NCI-H345 treated with DMSO at 0.1 percent for 48 hours (cell line): ENCODE measurements around the gene TTLL7.

Source experiments
- DNase-seq: peaks from one replicate; lab custom pipeline; 2025; ENCODE audit not compliant: unreplicated experiment; lab: John Stamatoyannopoulos, UW

The TTLL7 gene

GRCh38 chr1:83998498-83999315 is at the start of gene TTLL7:
TTLL7 (minus strand) TSS chr1:83999132; CDS start chr1:83952211, 46,921 bp downstream.
- DNase-seq: peak; percentile 75

- no peak for DNase-seq
Observed at GRCh38 chr1:84042461-84042860, 43.5 kb upstream of the TTLL7 start.

GRCh38 chr1:84037758-84038611 is 39.1 kb upstream of the TTLL7 start:
- DNase-seq: no peak

- no peak for DNase-seq
Observed at GRCh38 chr1:84031802-84032327, 32.9 kb upstream of the TTLL7 start.

- no peak for DNase-seq
Observed at GRCh38 chr1:84027368-84027767, 28.4 kb upstream of the TTLL7 start.

- DNase-seq: no peak
Observed at GRCh38 chr1:84025966-84026365, 27.0 kb upstream of the TTLL7 start.

- DNase-seq: no peak
Observed at GRCh38 chr1:84021822-84022221, 22.9 kb upstream of the TTLL7 start.

- DNase-seq: no peak
Observed at GRCh38 chr1:84020151-84020550, 21.2 kb upstream of the TTLL7 start.

GRCh38 chr1:84019217-84019616 is 20.3 kb upstream of the TTLL7 start:
- DNase-seq: no peak

GRCh38 chr1:84013708-84014107 is 14.8 kb upstream of the TTLL7 start:
- no peak for DNase-seq

GRCh38 chr1:84012018-84012417 is 13.1 kb upstream of the TTLL7 start:
- DNase-seq: no peak

- no peak for DNase-seq
Observed at GRCh38 chr1:84010136-84010535, 11.2 kb upstream of the TTLL7 start.

- no peak for DNase-seq
Observed at GRCh38 chr1:84008631-84009030, 9.7 kb upstream of the TTLL7 start.

- no peak for DNase-seq
Observed at GRCh38 chr1:84006591-84006990, 7.7 kb upstream of the TTLL7 start.

- DNase-seq: no peak
Observed at GRCh38 chr1:84001501-84001900, 2.6 kb upstream of the TTLL7 start.

GRCh38 chr1:84000954-84001495 is 2.1 kb upstream of the TTLL7 start:
- DNase-seq: no peak

- no peak for DNase-seq
Observed at GRCh38 chr1:84000196-84000885, 1.4 kb upstream of the TTLL7 start.

- peak; percentile 75 for DNase-seq
Observed at GRCh38 chr1:83999316-83999819, 436 bp upstream of the TTLL7 start.

GRCh38 chr1:83998205-83998497 is 781 bp downstream of the TTLL7 start:
- no peak for DNase-seq

- DNase-seq: no peak
Observed at GRCh38 chr1:83997631-83998030, 1.3 kb downstream of the TTLL7 start.

- DNase-seq: no peak
Observed at GRCh38 chr1:83996621-83997020, 2.3 kb downstream of the TTLL7 start.
